K562 (cell line): Measurements from ENCODE around the gene TMEM25. TPM values are rescaled to one million over a fixed set of nuclear protein-coding genes. Genes with fewer than 3 reads are reported as not detected.

Source experiments
- CCAR2 ChIP-seq: fragments of 200-400 bp; formaldehyde crosslinking; IDR thresholded peaks from 2 replicates; pipeline ENCODE4 v1.6.1; 2017; ENCODE audit warnings: mild to moderate bottlenecking, low read depth, low read length
- CREB1 ChIP-seq, 2 experiments: sonication (generic) in 1 of 2; formaldehyde crosslinking in 1 of 2; IDR thresholded peaks; 2 replicates each; pipeline versions ENCODE4 v1.6.1 to v1.8.0; 2012 to 2022; ENCODE audit warnings: inconsistent platforms in 1 of 2, mild to moderate bottlenecking in 1 of 2, missing genetic modification reagents in 1 of 2, moderate library complexity in 1 of 2
- CREB3L1 ChIP-seq: fragments of 450-650 bp; IDR thresholded peaks from 2 replicates; pipeline ENCODE4 v1.6.1; 2014; ENCODE audit warnings: low read depth, mild to moderate bottlenecking, moderate library complexity, borderline replicate concordance
- DACH1 ChIP-seq: fragments of 450-650 bp; IDR thresholded peaks from 2 replicates; pipeline ENCODE4 v1.6.1; 2018; ENCODE audit not compliant: partially characterized antibody
- DPF2 ChIP-seq: fragments of 450-650 bp; IDR thresholded peaks from 2 replicates; pipeline ENCODE4 v1.6.1; 2016
- FIP1L1 ChIP-seq: fragments of 200-400 bp; formaldehyde crosslinking; IDR thresholded peaks from 2 replicates; pipeline ENCODE4 v1.6.1; 2018; ENCODE audit warnings: mild to moderate bottlenecking, low read depth, low read length; ENCODE audit not compliant: poor library complexity, severe bottlenecking
- GTF2E2 ChIP-seq: fragments of 200-800 bp; sonication (Bioruptor generic); IDR thresholded peaks from 2 replicates; pipeline ENCODE4 v1.6.1; 2016; ENCODE audit warnings: missing genetic modification characterization, missing compliant biosample characterization
- JUN ChIP-seq, 2 experiments: sonication (generic) in 1 of 2; formaldehyde crosslinking in 1 of 2; IDR thresholded peaks; 2 replicates each; pipeline versions ENCODE4 v1.6.1 to v1.8.0; 2012 to 2022; ENCODE audit warnings: borderline replicate concordance in 2 of 2, mild to moderate bottlenecking in 2 of 2, improper control_type of control experiment in 1 of 2, low read depth in 1 of 2, low read length in 1 of 2, missing genetic modification reagents in 1 of 2
- KDM5B ChIP-seq: fragments of 200-600 bp; sonication (generic); IDR thresholded peaks from 2 replicates; pipeline ENCODE4 v1.6.1; 2012; ENCODE audit warnings: low read depth, mild to moderate bottlenecking, moderate library complexity, low read length, control low read depth, inconsistent platforms; ENCODE audit not compliant: insufficient replicate concordance
- NCOA4 ChIP-seq: fragments of 450-650 bp; IDR thresholded peaks from 2 replicates; pipeline ENCODE4 v1.6.1; 2018; ENCODE audit warnings: mild to moderate bottlenecking; ENCODE audit not compliant: partially characterized antibody
- NONO ChIP-seq, 2 experiments: fragments of 200-400 bp in 1 of 2; fragments of 450-650 bp in 1 of 2; formaldehyde crosslinking in 1 of 2; IDR thresholded peaks; 2 replicates each; pipeline ENCODE4 v1.6.1; 2017; ENCODE audit warnings: low read depth in 2 of 2, mild to moderate bottlenecking in 2 of 2, moderate library complexity in 2 of 2, low read length in 1 of 2
- POLR2B ChIP-seq: fragments of 450-650 bp; IDR thresholded peaks from 2 replicates; pipeline ENCODE4 v1.6.1; 2018; ENCODE audit warnings: low read depth; ENCODE audit not compliant: partially characterized antibody
- POLR2H ChIP-seq: IDR thresholded peaks from 2 replicates; pipeline ENCODE4 v1.6.1; 2016; ENCODE audit warnings: missing genetic modification characterization, low read depth, mild to moderate bottlenecking, control low read depth, missing compliant biosample characterization, moderate library complexity
- RBBP5 ChIP-seq: fragments of 200-600 bp; sonication (generic); IDR thresholded peaks from 2 replicates; pipeline ENCODE4 v1.6.1; 2012; ENCODE audit warnings: borderline replicate concordance, mild to moderate bottlenecking, low read length, control low read depth, inconsistent platforms; ENCODE audit not compliant: insufficient read depth, poor library complexity, severe bottlenecking
- SMAD1 ChIP-seq: fragments of 150-350 bp; IDR thresholded peaks from 2 replicates; pipeline ENCODE4 v1.6.1; 2014; ENCODE audit warnings: low read length, low read depth; ENCODE audit not compliant: partially characterized antibody
- ZFX ChIP-seq: sonication (generic); formaldehyde crosslinking; IDR thresholded peaks from 2 replicates; pipeline ENCODE4 v1.8.0; 2022; ENCODE audit warnings: mild to moderate bottlenecking, missing genetic modification reagents, moderate library complexity
- polyA plus RNA-seq, 8 experiments: library from polyadenylated mRNA; depleted of rRNA in 4 of 8; stranded (reverse) in 5 of 8; unstranded in 3 of 8; fragments of >200 nt; fragmentation: Nextera tagmentation in 2 of 8; fragmentation: Illumina TruSeq in 1 of 8; extraction: Ambion mirVana in 2 of 8; extraction: Trizol in 1 of 8; gene quantifications; 2 replicates each; pipeline versions ENCODE4 v1.2.1 to v1.2.3, GENCODE V29; 2011 to 2014; ENCODE audit warnings: inconsistent platforms in 1 of 8, missing spikeins in 1 of 8
- total RNA-seq, 7 experiments: library from RNA; depleted of rRNA in 6 of 7; stranded (reverse); fragments of >200 nt in 6 of 7; fragmentation: Illumina TruSeq in 2 of 7; extraction: Trizol in 2 of 7; gene quantifications; 2 replicates each; pipeline versions ENCODE4 v1.2.1 to v1.2.3, GENCODE V29; 2011 to 2021; ENCODE audit warnings: low replicate concordance in 1 of 7
- TF ChIP-seq, protein P1 (sequence below): sonication (generic); formaldehyde crosslinking; IDR thresholded peaks from 2 replicates; pipeline ENCODE4 v1.9.0; 2022; ENCODE audit warnings: mild to moderate bottlenecking, missing genetic modification reagents
- TF ChIP-seq, protein P2 (sequence below): sonication (generic); formaldehyde crosslinking; IDR thresholded peaks from 2 replicates; pipeline ENCODE4 v1.8.1; 2023; ENCODE audit warnings: mild to moderate bottlenecking, missing genetic modification reagents
- TF ChIP-seq, protein P3 (sequence below): fragments of 450-650 bp; formaldehyde crosslinking; IDR thresholded peaks from 2 replicates; pipeline ENCODE4 v1.4.0; 2020; ENCODE audit warnings: mild to moderate bottlenecking, moderate library complexity

Gene TMEM25
- total and polyA plus RNA-seq, 9 of the 15 experiments (the other 6 are each of a cell fraction or from before 2014, with no cell fraction given), result 0.34 to 3.8 (median 2.0) TPM

- no peak for TF ChIP-seq JUN (IDR thresholded peaks at IDR 0.05; ENCODE audit: borderline replicate concordance, low read depth, low read length)
- TF ChIP-seq JUN (CRISPR knock-in tag; IDR thresholded peaks at IDR 0.05; ENCODE audit: borderline replicate concordance), result peak; percentile 37; the same call in 1 of the 2 replicates
- TF ChIP-seq RBBP5, result peak; percentile 86
- TF ChIP-seq SMAD1, result peak; percentile 63
- TF ChIP-seq GTF2E2 (tag), result peak; percentile 42; the same call in 1 of the 2 replicates
- no peak for TF ChIP-seq POLR2H (tag)
- TF ChIP-seq CREB1 (IDR thresholded peaks at IDR 0.05), result no peak
- TF ChIP-seq CREB1 (CRISPR knock-in tag; IDR thresholded peaks at IDR 0.05), result peak; percentile 54; the same call in 1 of the 2 replicates
- TF ChIP-seq KDM5B, result peak; percentile 85
- TF ChIP-seq, protein P1, sequence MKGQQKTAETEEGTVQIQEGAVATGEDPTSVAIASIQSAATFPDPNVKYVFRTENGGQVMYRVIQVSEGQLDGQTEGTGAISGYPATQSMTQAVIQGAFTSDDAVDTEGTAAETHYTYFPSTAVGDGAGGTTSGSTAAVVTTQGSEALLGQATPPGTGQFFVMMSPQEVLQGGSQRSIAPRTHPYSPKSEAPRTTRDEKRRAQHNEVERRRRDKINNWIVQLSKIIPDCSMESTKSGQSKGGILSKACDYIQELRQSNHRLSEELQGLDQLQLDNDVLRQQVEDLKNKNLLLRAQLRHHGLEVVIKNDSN (CRISPR knock-in tag), result peak; percentile 46; the same call in 1 of the 2 replicates
- TF ChIP-seq, protein P2, sequence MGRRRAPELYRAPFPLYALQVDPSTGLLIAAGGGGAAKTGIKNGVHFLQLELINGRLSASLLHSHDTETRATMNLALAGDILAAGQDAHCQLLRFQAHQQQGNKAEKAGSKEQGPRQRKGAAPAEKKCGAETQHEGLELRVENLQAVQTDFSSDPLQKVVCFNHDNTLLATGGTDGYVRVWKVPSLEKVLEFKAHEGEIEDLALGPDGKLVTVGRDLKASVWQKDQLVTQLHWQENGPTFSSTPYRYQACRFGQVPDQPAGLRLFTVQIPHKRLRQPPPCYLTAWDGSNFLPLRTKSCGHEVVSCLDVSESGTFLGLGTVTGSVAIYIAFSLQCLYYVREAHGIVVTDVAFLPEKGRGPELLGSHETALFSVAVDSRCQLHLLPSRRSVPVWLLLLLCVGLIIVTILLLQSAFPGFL (CRISPR knock-in tag), result 0 out of 2 replicates have a peak, but pooled peaks have one; percentile 40
- peak; percentile 74 for TF ChIP-seq FIP1L1
- TF ChIP-seq POLR2B, result peak; percentile 87
- TF ChIP-seq, protein P3, sequence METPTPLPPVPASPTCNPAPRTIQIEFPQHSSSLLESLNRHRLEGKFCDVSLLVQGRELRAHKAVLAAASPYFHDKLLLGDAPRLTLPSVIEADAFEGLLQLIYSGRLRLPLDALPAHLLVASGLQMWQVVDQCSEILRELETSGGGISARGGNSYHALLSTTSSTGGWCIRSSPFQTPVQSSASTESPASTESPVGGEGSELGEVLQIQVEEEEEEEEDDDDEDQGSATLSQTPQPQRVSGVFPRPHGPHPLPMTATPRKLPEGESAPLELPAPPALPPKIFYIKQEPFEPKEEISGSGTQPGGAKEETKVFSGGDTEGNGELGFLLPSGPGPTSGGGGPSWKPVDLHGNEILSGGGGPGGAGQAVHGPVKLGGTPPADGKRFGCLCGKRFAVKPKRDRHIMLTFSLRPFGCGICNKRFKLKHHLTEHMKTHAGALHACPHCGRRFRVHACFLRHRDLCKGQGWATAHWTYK (CRISPR knock-in tag), result no peak
- peak; percentile 13 for TF ChIP-seq DACH1
- peak; percentile 99 for TF ChIP-seq CREB3L1
- peak; percentile 90 for TF ChIP-seq ZFX (CRISPR knock-in tag)
- TF ChIP-seq NCOA4, result no peak
- TF ChIP-seq CCAR2, result no peak
- TF ChIP-seq NONO (IDR thresholded peaks at IDR 0.05; ENCODE audit: low read depth in 2 of 2, low read length in 1 of 2), result no peak
- TF ChIP-seq DPF2, result 0 out of 2 replicates have a peak, but pooled peaks have one; percentile 28
Measured at GRCh38 chr11:118572061-118572980, 41.3 kb downstream of the TMEM25 start, which contains the start of gene ARCN1 (continued).
